Stimulated activated effector memory CD8-positive, alpha-beta T cell treated with anti-CD3 and anti-CD28 coated beads, Interleukin-12 subunit alpha, Interleukin-12 subunit beta, amount 100 ng/mL, for 72 hours (primary cell): Measurements from ENCODE around the gene HAX1.
"Not testable (repeated sequence)": the region's sequence is repeated elsewhere in the genome, so short reads cannot be mapped to it uniquely, and the experiment has no call there.

ENCODE experiments used
- ATAC-seq: fragments of 150-1000 bp; cut with Tn5 transposase; 2 replicates; pipeline ENCODE4 v1.10.0; 2021
- DNase-seq, 2 donors: peaks; one replicate each; pipeline ENCODE4 v3.0.0; 2021 to 2022; ENCODE audit warnings: low spot score in 2 of 2
- H3K27ac Mint-ChIP-seq: one replicate; pipeline ENCODE4 v1.8.0; 2022; ENCODE audit warnings: mild to moderate bottlenecking, mixed read lengths
- H3K36me3 Mint-ChIP-seq: one replicate; pipeline ENCODE4 v1.8.0; 2022; ENCODE audit warnings: mild to moderate bottlenecking, mixed read lengths
- H3K4me1 Mint-ChIP-seq: one replicate; pipeline ENCODE4 v1.8.0; 2022; ENCODE audit warnings: mixed read lengths
- H3K4me3 Mint-ChIP-seq: one replicate; pipeline ENCODE4 v1.8.0; 2022; ENCODE audit warnings: mild to moderate bottlenecking, mixed read lengths
- H3K9me3 Mint-ChIP-seq: one replicate; pipeline ENCODE4 v1.8.0; 2022; ENCODE audit warnings: mixed read lengths

HAX1 gene

GRCh38 chr1:154309136-154309535, 36.7 kb downstream of the HAX1 start:
- H3K4me3 Mint-ChIP-seq, DNase-seq, ATAC-seq, H3K36me3 Mint-ChIP-seq, H3K9me3 Mint-ChIP-seq: not testable (repeated sequence)
- H3K4me1 Mint-ChIP-seq = peaks cover 28% of the 10 kb centered on the region
- H3K27ac Mint-ChIP-seq = peak overlapping the region; percentile 14

DNA sequence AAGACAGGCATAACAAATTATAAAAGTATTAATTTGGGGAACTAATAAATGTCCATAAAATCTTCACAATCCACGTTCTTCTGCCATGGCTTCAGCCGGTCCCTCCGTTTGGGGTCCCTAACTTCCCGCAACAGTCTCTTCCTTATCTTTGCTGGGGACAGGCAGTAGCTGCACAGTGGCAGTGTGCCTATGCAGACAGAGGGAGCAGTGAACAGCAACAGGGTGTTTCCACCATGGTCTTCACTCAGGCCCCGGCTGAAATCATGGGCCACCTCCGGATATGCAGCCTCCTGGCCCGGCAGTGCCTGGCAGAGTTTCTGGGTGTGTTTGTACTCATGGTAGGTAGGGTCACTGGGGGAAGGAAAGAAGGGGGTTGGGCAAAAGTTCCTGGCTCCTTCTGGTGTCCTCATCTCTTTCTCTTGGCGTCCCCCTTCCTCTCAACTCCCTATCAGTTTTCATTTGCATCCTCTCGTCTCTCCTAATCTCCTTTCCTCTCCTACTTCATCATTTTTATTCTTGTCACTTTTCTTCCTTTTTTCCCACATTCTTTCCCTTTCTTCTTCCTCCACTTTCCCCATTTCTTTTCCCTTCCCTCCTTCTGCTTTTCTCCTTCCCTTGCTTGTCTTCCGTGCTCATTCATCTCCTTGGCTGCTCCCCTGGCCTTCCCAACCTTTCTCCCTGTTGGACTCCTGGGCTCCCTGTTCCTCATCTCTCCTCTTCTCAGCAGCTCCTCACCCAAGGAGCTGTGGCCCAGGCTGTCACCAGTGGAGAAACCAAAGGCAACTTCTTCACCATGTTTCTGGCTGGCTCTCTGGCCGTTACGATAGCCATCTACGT, 40.0 kb downstream of the HAX1 start:
- ATAC-seq, H3K4me3 Mint-ChIP-seq, DNase-seq, H3K36me3 Mint-ChIP-seq, H3K9me3 Mint-ChIP-seq: not testable (repeated sequence)
- Mint-ChIP-seq H3K4me1 (peaks cover 11% of the 10 kb centered on the region), H3K27ac (peak overlapping the region; percentile 7)

GRCh38 chr1:154313066-154313356, 40.6 kb downstream of the HAX1 start:
- H3K9me3 Mint-ChIP-seq = no peaks in the 10 kb centered on the region
- H3K4me1 Mint-ChIP-seq = peaks cover 5% of the 10 kb centered on the region
- H3K36me3 Mint-ChIP-seq = no peaks in the 10 kb centered on the region
- ATAC-seq (no peak), DNase-seq (no peak)
- H3K4me3 Mint-ChIP-seq = no peak overlapping the region
- H3K27ac Mint-ChIP-seq = peak overlapping the region; percentile 7

DNA sequence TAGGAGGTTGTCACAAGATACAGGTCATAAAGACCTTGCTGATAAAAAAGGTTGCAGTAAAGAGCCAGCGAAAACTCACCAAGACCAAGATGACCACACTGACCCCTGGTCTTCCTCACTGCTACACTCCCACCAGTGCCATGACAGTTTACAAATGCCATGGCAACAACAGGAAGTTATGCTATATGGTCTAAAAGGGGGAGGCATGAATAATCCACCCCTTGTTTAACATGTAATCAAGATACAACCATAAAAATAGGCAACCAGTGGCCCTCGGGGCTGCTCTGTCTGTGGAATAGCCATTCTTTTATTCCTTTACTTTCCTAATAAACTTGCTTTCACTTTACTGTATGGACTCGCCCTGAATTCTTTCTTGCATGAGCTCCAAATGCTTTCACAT, 41.8 kb downstream of the HAX1 start:
- not testable (repeated sequence) for ATAC-seq, H3K4me3 Mint-ChIP-seq, H3K4me1 Mint-ChIP-seq, H3K36me3 Mint-ChIP-seq, H3K9me3 Mint-ChIP-seq, DNase-seq, H3K27ac Mint-ChIP-seq

- Mint-ChIP-seq H3K27ac (no peak overlapping the region), H3K4me1 (no peaks in the 10 kb centered on the region), H3K36me3 (no peaks in the 10 kb centered on the region), H3K4me3 (no peak overlapping the region), H3K9me3 (no peaks in the 10 kb centered on the region)
- DNase-seq (no peak), ATAC-seq (no peak)
Observed at GRCh38 chr1:154316704-154317103, 44.3 kb downstream of the HAX1 start.

GRCh38 chr1:154318386-154318785, 46.0 kb downstream of the HAX1 start:
- ATAC-seq = no peak
- DNase-seq = no peak
- Mint-ChIP-seq H3K4me3 (no peak overlapping the region), H3K9me3 (no peaks in the 10 kb centered on the region), H3K36me3 (no peaks in the 10 kb centered on the region), H3K4me1 (no peaks in the 10 kb centered on the region), H3K27ac (no peak overlapping the region)

GRCh38 chr1:154320882-154321608, 48.6 kb downstream of the HAX1 start, which contains the start of gene AQP10:
AQP10 (plus strand) TSS chr1:154321093; CDS start chr1:154321156, 63 bp downstream.
- ATAC-seq (no peak), DNase-seq (no peak)
- H3K4me3 Mint-ChIP-seq = no peak within 1 kb of the TSS
- no peak within 1 kb of the TSS for H3K27ac Mint-ChIP-seq
- no peaks in the 10 kb centered on the region for H3K9me3 Mint-ChIP-seq
- H3K36me3 Mint-ChIP-seq = no peaks in the 10 kb centered on the region
- H3K4me1 Mint-ChIP-seq = peaks cover 14% of the 10 kb centered on the region

DNA sequence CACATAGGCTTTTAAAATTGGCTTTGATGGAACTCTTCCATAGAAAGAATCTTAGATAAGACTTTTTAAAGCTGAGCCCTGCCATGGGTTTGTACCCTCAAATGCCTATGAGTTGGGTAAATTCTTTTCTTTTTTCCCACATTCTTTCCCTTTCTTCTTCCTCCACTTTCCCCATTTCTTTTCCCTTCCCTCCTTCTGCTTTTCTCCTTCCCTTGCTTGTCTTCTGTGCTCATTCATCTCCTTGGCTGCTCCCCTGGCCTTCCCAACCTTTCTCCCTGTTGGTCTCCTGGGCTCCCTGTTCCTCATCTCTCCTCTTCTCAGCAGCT, 49.1 kb downstream of the HAX1 start:
- peaks cover 20% of the 10 kb centered on the region for H3K4me1 Mint-ChIP-seq
- not testable (repeated sequence) for ATAC-seq, DNase-seq, H3K9me3 Mint-ChIP-seq, H3K4me3 Mint-ChIP-seq, H3K27ac Mint-ChIP-seq, H3K36me3 Mint-ChIP-seq

- no peak overlapping the region for H3K4me3 Mint-ChIP-seq
- no peak for DNase-seq
- H3K9me3 Mint-ChIP-seq = no peaks in the 10 kb centered on the region
- H3K4me1 Mint-ChIP-seq = peaks cover 36% of the 10 kb centered on the region
- ATAC-seq = no peak
- no peak overlapping the region for H3K27ac Mint-ChIP-seq
- peaks cover 5% of the 10 kb centered on the region for H3K36me3 Mint-ChIP-seq
Observed at GRCh38 chr1:154323493-154323892, 51.1 kb downstream of the HAX1 start.

DNA sequence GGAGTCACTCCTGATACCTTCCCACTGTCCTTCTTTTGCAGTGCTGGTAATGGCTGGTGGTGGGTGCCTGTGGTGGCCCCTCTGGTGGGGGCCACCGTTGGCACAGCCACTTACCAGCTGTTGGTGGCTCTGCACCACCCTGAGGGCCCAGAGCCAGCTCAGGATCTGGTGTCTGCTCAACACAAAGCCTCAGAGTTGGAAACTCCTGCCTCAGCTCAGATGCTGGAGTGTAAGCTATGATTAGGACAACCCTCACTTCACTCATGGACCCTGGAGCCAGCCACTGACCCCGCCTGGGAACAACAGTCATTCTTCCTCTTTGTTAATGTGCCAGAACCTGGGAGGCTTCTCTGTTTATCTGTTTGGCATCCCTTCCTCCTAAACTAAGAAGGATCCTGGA, 51.8 kb downstream of the HAX1 start:
- Mint-ChIP-seq H3K4me1 (peaks cover 41% of the 10 kb centered on the region), H3K9me3 (no peaks in the 10 kb centered on the region), H3K27ac (peak overlapping the region; percentile 91), H3K36me3 (peaks cover 5% of the 10 kb centered on the region), H3K4me3 (peak overlapping the region; percentile 91)
- ATAC-seq = no peak
- no peak for DNase-seq

- Mint-ChIP-seq H3K9me3 (no peaks in the 10 kb centered on the region), H3K4me1 (peaks cover 47% of the 10 kb centered on the region), H3K36me3 (peaks cover 10% of the 10 kb centered on the region), H3K4me3 (peak within 1 kb of the TSS; percentile 91), H3K27ac (peak within 1 kb of the TSS; percentile 91)
- DNase-seq (peak; percentile 80 to 94), ATAC-seq (peak; percentile 77)
Observed at GRCh38 chr1:154324669-154325582, 52.5 kb downstream of the HAX1 start, which contains the start of gene ATP8B2. ATP8B2 (plus strand) TSS chr1:154325525; CDS start chr1:154328142, 2,617 bp downstream.
